DOHH2 (cell line): ENCODE measurements around the gene CCR8.

Source experiments
- CTCF ChIP-seq: fragments of 200-600 bp; sonication (generic); IDR thresholded peaks from one replicate; pipeline ENCODE4 v1.5.1; 2014; ENCODE audit warnings: antibody characterized with exemption, mild to moderate bottlenecking, low read depth, low read length; ENCODE audit not compliant: poor library complexity, severe bottlenecking
- EZH2phosphoT487 ChIP-seq: fragments of 200-600 bp; sonication (generic); IDR thresholded peaks from 2 replicates; pipeline ENCODE4 v1.6.1; 2017; ENCODE audit warnings: borderline replicate concordance, mild to moderate bottlenecking, antibody characterized with exemption, low read length, moderate library complexity, mixed read lengths

GRCh38 chr3:39279745-39280517 lies 49.6 kb upstream of the CCR8 start, which contains the start of gene CX3CR1:
- TF ChIP-seq CTCF, result no peak
- TF ChIP-seq EZH2phosphoT487, result no peak
